HT-29 (cell line): Measurements from ENCODE around the gene CHMP1B. TPM values are rescaled to one million over a fixed set of nuclear protein-coding genes. Genes with fewer than 3 reads are reported as not detected.
"Not testable (repeated sequence)": the region's sequence is repeated elsewhere in the genome, so short reads cannot be mapped to it uniquely, and the experiment has no call there.

ENCODE experiments used
- DNase-seq: peaks from one replicate; pipeline ENCODE4 v3.0.0-alpha.2; 2015; ENCODE audit warnings: low spot score
- total RNA-seq: library from RNA; depleted of rRNA; stranded (reverse); fragments of >200 nt; shearing (Covaris generic); gene quantifications from 2 replicates; pipeline ENCODE4 v1.2.3, GENCODE V29; 2014

CHMP1B gene
- total RNA-seq, 1 experiment from 2014 or later, result 47.1 TPM

GRCh38 chr18:11866764-11867163, 15.6 kb downstream of the CHMP1B start:
- no peak for DNase-seq

- DNase-seq, result no peak
Observed at GRCh38 chr18:11868230-11868629, 17.0 kb downstream of the CHMP1B start.

- peak; percentile 39 for DNase-seq
Observed at GRCh38 chr18:11871501-11871900, 20.3 kb downstream of the CHMP1B start.

- DNase-seq, result peak; percentile 63
Observed at GRCh38 chr18:11872479-11873136, 21.4 kb downstream of the CHMP1B start.

- no peak for DNase-seq
Observed at GRCh38 chr18:11873670-11874340, 22.6 kb downstream of the CHMP1B start.

GRCh38 chr18:11874676-11875075, 23.5 kb downstream of the CHMP1B start:
- DNase-seq, result no peak

- no peak for DNase-seq
Observed at GRCh38 chr18:11877497-11878135, 26.4 kb downstream of the CHMP1B start.

GRCh38 chr18:11880586-11881304, 29.5 kb downstream of the CHMP1B start:
- no peak for DNase-seq

- no peak for DNase-seq
Observed at GRCh38 chr18:11882636-11883035, 31.4 kb downstream of the CHMP1B start.

- DNase-seq, result no peak
Observed at GRCh38 chr18:11883153-11883552, 31.9 kb downstream of the CHMP1B start.

GRCh38 chr18:11884396-11885030, 33.3 kb downstream of the CHMP1B start:
- DNase-seq, result no peak

- DNase-seq, result peak; percentile 56
Observed at GRCh38 chr18:11885278-11885947, 34.2 kb downstream of the CHMP1B start.

- no peak for DNase-seq
Observed at GRCh38 chr18:11886577-11887110, 35.4 kb downstream of the CHMP1B start.

- peak; percentile 83 for DNase-seq
Observed at GRCh38 chr18:11887328-11888128, 36.3 kb downstream of the CHMP1B start.

- no peak for DNase-seq
Observed at GRCh38 chr18:11888726-11889125, 37.5 kb downstream of the CHMP1B start.

- DNase-seq, result no peak
Observed at GRCh38 chr18:11889284-11889683, 38.1 kb downstream of the CHMP1B start.

GRCh38 chr18:11891737-11892136, 40.5 kb downstream of the CHMP1B start:
- DNase-seq, result no peak

- DNase-seq, result not testable (repeated sequence)
Observed at GRCh38 chr18:11892438-11892837, 41.2 kb downstream of the CHMP1B start.

GRCh38 chr18:11897781-11898180, 46.6 kb downstream of the CHMP1B start:
- DNase-seq, result no peak

- DNase-seq, result no peak
Observed at GRCh38 chr18:11899063-11899462, 47.9 kb downstream of the CHMP1B start.
